ENCODE data around the gene HCCS. TPM values are rescaled to one million over a fixed set of nuclear protein-coding genes. Genes with fewer than 3 reads are reported as not detected.

Gene HCCS
- total and polyA plus RNA-seq, 2 experiments from 2014 or later, result 19.2 to 40.5 TPM

GRCh38 chrX:11099465-11099864, 11.7 kb upstream of the HCCS start:
- TF ChIP-seq CTCF (IDR thresholded peaks at IDR 0.05; ENCODE audit: low read depth, low read length), result no peak
- no peak overlapping the region for H3K4me3 ChIP-seq
- H3K9me3 ChIP-seq (ENCODE audit: low read depth), result no peaks in the 10 kb centered on the region
- no peak for DNase-seq (ENCODE audit: low read depth in 1 of 2, low spot score in 1 of 2)
- no peaks in the 10 kb centered on the region for H3K27me3 ChIP-seq
- H3K27ac ChIP-seq, result peak overlapping the region; percentile 23
- H3K4me1 ChIP-seq (ENCODE audit: low read depth), result peaks cover 15% of the 10 kb centered on the region
- H3K36me3 ChIP-seq, result no peaks in the 10 kb centered on the region

GRCh38 chrX:11100281-11101035, 10.7 kb upstream of the HCCS start:
- peak; percentile 70 to 78 for DNase-seq (ENCODE audit: low read depth in 1 of 2, low spot score in 1 of 2)
- Histone ChIP-seq H3K4me3 (no peak overlapping the region), H3K27ac (peak overlapping the region; percentile 90), H3K4me1 (ENCODE audit: low read depth) (peaks cover 9% of the 10 kb centered on the region), H3K9me3 (ENCODE audit: low read depth) (no peaks in the 10 kb centered on the region), H3K36me3 (no peaks in the 10 kb centered on the region), H3K27me3 (no peaks in the 10 kb centered on the region)
- TF ChIP-seq CTCF (IDR thresholded peaks at IDR 0.05; ENCODE audit: low read depth, low read length), result peak; percentile 47

GRCh38 chrX:11103006-11103405, 8.1 kb upstream of the HCCS start:
- Histone ChIP-seq H3K4me1 (ENCODE audit: low read depth) (peaks cover 9% of the 10 kb centered on the region), H3K9me3 (ENCODE audit: low read depth) (no peaks in the 10 kb centered on the region), H3K36me3 (no peaks in the 10 kb centered on the region), H3K4me3 (no peak overlapping the region), H3K27ac (no peak overlapping the region), H3K27me3 (no peaks in the 10 kb centered on the region)
- no peak for DNase-seq (ENCODE audit: low read depth in 1 of 2, low spot score in 1 of 2)
- no peak for TF ChIP-seq CTCF (IDR thresholded peaks at IDR 0.05; ENCODE audit: low read depth, low read length)

- Histone ChIP-seq H3K9me3 (ENCODE audit: low read depth) (no peaks in the 10 kb centered on the region), H3K27ac (no peak overlapping the region), H3K27me3 (no peaks in the 10 kb centered on the region), H3K36me3 (no peaks in the 10 kb centered on the region), H3K4me3 (no peak overlapping the region), H3K4me1 (ENCODE audit: low read depth) (peaks cover 9% of the 10 kb centered on the region)
- no peak for TF ChIP-seq CTCF (IDR thresholded peaks at IDR 0.05; ENCODE audit: low read depth, low read length)
- DNase-seq (ENCODE audit: low read depth in 1 of 2, low spot score in 1 of 2), result no peak
These were observed 7.4 kb upstream of the HCCS start for GRCh38 chrX:11103751-11104150.

GRCh38 chrX:11105080-11105479, 6.1 kb upstream of the HCCS start:
- Histone ChIP-seq H3K27ac (no peak overlapping the region), H3K9me3 (ENCODE audit: low read depth) (no peaks in the 10 kb centered on the region), H3K36me3 (no peaks in the 10 kb centered on the region), H3K27me3 (no peaks in the 10 kb centered on the region), H3K4me1 (ENCODE audit: low read depth) (peaks cover 9% of the 10 kb centered on the region), H3K4me3 (no peak overlapping the region)
- peak in 1 of 2 donors; percentile 48 for DNase-seq (ENCODE audit: low read depth in 1 of 2, low spot score in 1 of 2)
- no peak for TF ChIP-seq CTCF (IDR thresholded peaks at IDR 0.05; ENCODE audit: low read depth, low read length)

All from cardiac muscle cell (in vitro differentiated cells and primary cell).